Ovary (tissue), 9 donors: ENCODE data around the gene MAST1. TPM values are rescaled to one million over a fixed set of nuclear protein-coding genes. Genes with fewer than 3 reads are reported as not detected.
A peak's percentile ranks its signal among the peaks of the same experiment; 100 is the strongest.
"Not testable (repeated sequence)": the region's sequence is repeated elsewhere in the genome, so short reads cannot be mapped to it uniquely, and the experiment has no call there.

Experiments
- DNase-seq, 5 donors: peaks; one replicate each; pipeline ENCODE4 v3.0.0-alpha.2; 2019 to 2020
- H3K27ac ChIP-seq, 2 donors: fragments of 200-600 bp; one replicate each; pipeline versions ENCODE4 v1.5.1 to v1.8.0; 2019 to 2022
- H3K27me3 ChIP-seq: fragments of 200-600 bp; one replicate; pipeline ENCODE4 v1.8.0; 2022
- H3K36me3 ChIP-seq: fragments of 200-600 bp; sonication (generic); one replicate; pipeline ENCODE4 v1.5.1; 2019
- H3K4me1 ChIP-seq: one replicate; pipeline ENCODE4 v1.8.1; 2013; ENCODE audit warnings: mild to moderate bottlenecking, moderate library complexity; ENCODE audit not compliant: insufficient read depth
- H3K4me3 ChIP-seq: fragments of 200-600 bp; sonication (generic); one replicate; pipeline ENCODE4 v1.5.1; 2017
- H3K9me3 ChIP-seq, 2 donors: fragments of 200-600 bp in 1 of 2; sonication (generic) in 1 of 2; one replicate each; pipeline versions ENCODE4 v1.5.1 to v1.8.1; 2013 to 2019; ENCODE audit warnings: mild to moderate bottlenecking in 1 of 2, moderate library complexity in 1 of 2
- CTCF ChIP-seq, 3 donors: fragments of 450-650 bp in 2 of 3; fragments of 200-600 bp in 1 of 3; IDR thresholded peaks; one replicate each; pipeline versions ENCODE4 v1.5.1 to v1.8.0; 2016 to 2022; ENCODE audit warnings: antibody characterized with exemption in 3 of 3, mild to moderate bottlenecking in 1 of 3
- EP300 ChIP-seq: sonication (generic); formaldehyde crosslinking; IDR thresholded peaks from one replicate; pipeline ENCODE4 v1.6.1; 2017; ENCODE audit warnings: antibody characterized with exemption
- POLR2A ChIP-seq: fragments of 450-650 bp; IDR thresholded peaks from one replicate; pipeline ENCODE4 v1.6.1; 2017; ENCODE audit warnings: antibody characterized with exemption, mild to moderate bottlenecking, moderate library complexity
- WGBS, 3 donors: extraction: QIAGEN DNeasy Blood & Tissue Kit in 1 of 3; methylation state at CpG; one replicate each; pipeline versions ENCODE4 v1.1.5 to v1.1.7; 2013 to 2017; 5-methylcytosine and 5-hydroxymethylcytosine counted together
- intact Hi-C, 4 donors: fragments of 100-400 bp; cut with DNase I; formaldehyde crosslinking; loops; one replicate each; pipeline versions ENCODE4 v1.11.0 to v1.15.1; 2022 to 2023
- polyA plus RNA-seq, 2 donors: library from polyadenylated mRNA; stranded (reverse); fragments of 200-250 nt in 1 of 2; fragments of 350-450 nt in 1 of 2; fragmentation: Illumina TruSeq in 1 of 2; extraction: RNeasy Lipid Tissue Mini Kit (QIAGEN cat#74804) in 1 of 2; gene quantifications; one replicate each; pipeline ENCODE4 v1.2.3, GENCODE V29; 2013 to 2014
- total RNA-seq, 7 donors: library from RNA; depleted of rRNA in 2 of 7; stranded (reverse); fragments of >200 nt in 2 of 7; fragmentation: NEBNext Ultra II Directional in 3 of 7; extraction: Animal tissue kit (Norgen Biotek cat#: 25700) in 3 of 7; gene quantifications; one replicate each; pipeline versions ENCODE4 v1.1.0 to v1.2.4, GENCODE V29; 2016 to 2023
- donor health status: DM: no; HTN: no; CAD: no; lungs with moderate emphysema.
- donor health status: DM: no; HTN: no; CAD: no.
- donor health status: Bipolar disorder and iron deficiency.
- donor health status: DM: yes; HTN: yes; CAD: no.
- donor health status: DM: no; HTN: no; CAD: no.
- donor health status: DM: yes; HTN: yes; CAD: no.

MAST1 gene
- total and polyA plus RNA-seq, 9 donors = 0.25 to 2.4 (median 1.1) TPM

GRCh38 chr19:12802267-12803106 lies 35.8 kb upstream of the MAST1 start:
- H3K27me3 ChIP-seq = no peaks in the 10 kb centered on the region
- no peak overlapping the region for H3K27ac ChIP-seq
- peak in 3 of 5 donors; percentile 16 to 32 (median 30) for DNase-seq
- peak overlapping the region; percentile 78 for H3K4me3 ChIP-seq
- no peaks in the 10 kb centered on the region for H3K36me3 ChIP-seq
- H3K4me1 ChIP-seq = peaks cover 10% of the 10 kb centered on the region
- 34 to 38% (median 34%) methylated on average over 22 of the region's 22 CpGs for WGBS, 3 donors
- H3K9me3 ChIP-seq = no peaks in the 10 kb centered on the region
- TF ChIP-seq EP300 (no peak), CTCF (IDR thresholded peaks at IDR 0.05) (no peak), POLR2A (no peak)
- intact Hi-C loops = loop anchor here in 3 of 4 donors (5.0 kb wide), 1 partner anchor 35 kb away; no protein-coding TSS in a partner anchor

DNA sequence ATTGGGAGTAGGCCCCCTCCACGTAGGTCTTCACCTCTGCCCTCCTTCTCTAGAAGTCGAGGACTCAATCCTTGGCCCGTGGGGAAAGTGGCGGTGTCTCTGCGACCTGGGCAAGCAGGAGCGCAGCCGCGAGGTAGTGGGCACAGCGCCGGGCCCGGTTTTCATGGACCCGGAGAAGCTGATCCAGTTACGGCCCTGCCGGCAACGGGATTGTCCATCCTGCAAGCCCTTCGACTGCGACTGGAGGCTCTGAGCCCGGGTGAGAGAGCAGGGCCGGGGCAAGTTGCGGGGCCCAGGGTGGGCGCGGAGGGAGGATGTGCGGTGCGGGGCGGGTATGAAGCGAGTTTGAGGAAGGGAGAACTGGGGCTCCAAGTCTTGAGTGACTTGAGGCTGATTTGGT lies 34.3 kb upstream of the MAST1 start:
- no peaks in the 10 kb centered on the region for H3K36me3 ChIP-seq
- H3K4me3 ChIP-seq = no peak overlapping the region
- no peaks in the 10 kb centered on the region for H3K9me3 ChIP-seq
- no peak overlapping the region for H3K27ac ChIP-seq
- intact Hi-C loops = loop anchor here in 3 of 4 donors (5.0 kb wide), 1 partner anchor 37 kb away; no protein-coding TSS in a partner anchor
- H3K4me1 ChIP-seq = peaks cover 10% of the 10 kb centered on the region
- no peaks in the 10 kb centered on the region for H3K27me3 ChIP-seq
- TF ChIP-seq EP300 = no peak
- TF ChIP-seq POLR2A = no peak
- TF ChIP-seq CTCF (IDR thresholded peaks at IDR 0.05) = no peak
- WGBS, 3 donors = 88 to 91% (median 89%) methylated on average over 26 of the region's 26 CpGs
- DNase-seq = peak in 4 of 5 donors; percentile 32 to 45 (median 35)

- TF ChIP-seq POLR2A (no peak), EP300 (no peak), CTCF (IDR thresholded peaks at IDR 0.05) (peak in 1 of 3 donors; percentile 10)
- Histone ChIP-seq H3K9me3 (no peaks in the 10 kb centered on the region), H3K27me3 (no peaks in the 10 kb centered on the region), H3K27ac (peak within 1 kb of the TSS in 1 of 2 donors; percentile 17), H3K36me3 (no peaks in the 10 kb centered on the region), H3K4me1 (peaks cover 8% of the 10 kb centered on the region), H3K4me3 (peak within 1 kb of the TSS; percentile 48)
- 3 to 5% (median 4%) methylated on average over 50 to 66 of the region's 66 CpGs for WGBS, 3 donors
- intact Hi-C loops = loop anchor here in 1 of 4 donors (5.0 kb wide), 1 partner anchor 34 kb away; no protein-coding TSS in a partner anchor
- peak; percentile 83 to 93 (median 88) for DNase-seq
Observed at GRCh38 chr19:12806242-12807081, 31.9 kb upstream of the MAST1 start, which contains the start of gene RNASEH2A. Gene RNASEH2A (plus strand): TSS chr19:12806584. CDS start chr19:12806674, 90 bp downstream.

- TF ChIP-seq CTCF (IDR thresholded peaks at IDR 0.05) = no peak
- TF ChIP-seq EP300 = no peak
- no peak for TF ChIP-seq POLR2A
- intact Hi-C loops = no loop called here
- H3K4me1 ChIP-seq = no peaks in the 10 kb centered on the region
- no peak overlapping the region for H3K4me3 ChIP-seq
- H3K9me3 ChIP-seq = no peaks in the 10 kb centered on the region
- H3K27ac ChIP-seq = no peak overlapping the region
- 74 to 80% (median 79%) methylated on average over 7 of the region's 7 CpGs for WGBS, 3 donors
- H3K36me3 ChIP-seq = no peaks in the 10 kb centered on the region
- no peak for DNase-seq
- H3K27me3 ChIP-seq = no peaks in the 10 kb centered on the region
Observed at GRCh38 chr19:12815088-12815487, 23.2 kb upstream of the MAST1 start.

- DNase-seq, H3K27me3 ChIP-seq, H3K9me3 ChIP-seq, intact Hi-C loops, H3K27ac ChIP-seq, H3K4me1 ChIP-seq, H3K36me3 ChIP-seq, H3K4me3 ChIP-seq: not testable (repeated sequence)
- WGBS, 3 donors = 85 to 90% (median 89%) methylated on average over 6 of the region's 6 CpGs
Observed at GRCh38 chr19:12817188-12817587, 21.1 kb upstream of the MAST1 start.

DNA sequence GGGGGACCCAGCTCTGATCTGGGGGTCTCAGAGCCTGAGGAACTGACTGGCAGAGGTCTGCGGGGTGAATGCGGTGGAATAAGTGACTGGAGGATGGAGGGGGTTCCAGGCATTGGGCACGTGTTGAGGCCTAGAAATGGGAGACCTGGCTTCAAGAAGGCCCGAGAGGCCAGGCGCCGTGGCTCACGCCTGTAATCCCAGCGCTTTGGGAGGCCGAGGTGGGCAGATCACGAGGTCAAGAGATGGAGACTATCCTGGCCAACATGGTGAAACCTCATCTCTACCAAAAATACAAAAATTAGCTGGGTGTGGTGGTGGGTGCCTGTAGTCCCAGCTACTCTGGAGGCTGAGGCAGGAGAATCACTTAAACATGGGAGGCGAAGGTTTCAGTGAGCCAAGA lies 20.5 kb upstream of the MAST1 start:
- H3K27ac ChIP-seq, DNase-seq, H3K4me1 ChIP-seq, H3K36me3 ChIP-seq, H3K4me3 ChIP-seq, intact Hi-C loops, H3K27me3 ChIP-seq, H3K9me3 ChIP-seq: not testable (repeated sequence)
- 92 to 95% (median 92%) methylated on average over 11 of the region's 11 CpGs for WGBS, 3 donors
